NB4 (cell line): ENCODE data around the gene RANGAP1.

Experiments
- POLR2A ChIP-seq: IDR thresholded peaks from 2 replicates; pipeline ENCODE4 v1.6.1; 2011; ENCODE audit warnings: mild to moderate bottlenecking; ENCODE audit not compliant: insufficient read length; ENCODE audit errors: extremely low read depth
- TF ChIP-seq, protein P1 (sequence below): IDR thresholded peaks from one replicate; pipeline ENCODE4 v1.5.1; 2012; ENCODE audit warnings: low read depth, low read length

DNA sequence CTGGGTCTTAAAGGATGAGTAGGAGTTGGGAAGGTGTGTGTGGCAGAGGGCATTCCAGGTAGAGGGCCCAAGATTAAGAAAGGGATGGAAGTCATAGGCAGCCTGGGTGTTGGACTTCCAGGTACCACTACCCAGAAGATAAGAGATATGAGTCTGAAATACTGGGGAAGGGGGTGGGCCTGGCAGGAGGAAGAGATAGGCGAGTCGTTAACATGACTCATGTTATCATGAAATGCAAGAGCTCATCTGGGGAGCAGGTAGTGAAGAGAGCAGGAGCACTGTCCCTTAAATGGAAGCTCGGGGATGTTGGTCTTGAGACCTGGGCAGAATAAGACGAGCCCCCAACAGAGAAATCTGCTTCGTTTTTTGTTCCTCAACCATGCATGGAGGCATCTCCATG lies 25.5 kb upstream of the RANGAP1 start:
- TF ChIP-seq, protein P1, sequence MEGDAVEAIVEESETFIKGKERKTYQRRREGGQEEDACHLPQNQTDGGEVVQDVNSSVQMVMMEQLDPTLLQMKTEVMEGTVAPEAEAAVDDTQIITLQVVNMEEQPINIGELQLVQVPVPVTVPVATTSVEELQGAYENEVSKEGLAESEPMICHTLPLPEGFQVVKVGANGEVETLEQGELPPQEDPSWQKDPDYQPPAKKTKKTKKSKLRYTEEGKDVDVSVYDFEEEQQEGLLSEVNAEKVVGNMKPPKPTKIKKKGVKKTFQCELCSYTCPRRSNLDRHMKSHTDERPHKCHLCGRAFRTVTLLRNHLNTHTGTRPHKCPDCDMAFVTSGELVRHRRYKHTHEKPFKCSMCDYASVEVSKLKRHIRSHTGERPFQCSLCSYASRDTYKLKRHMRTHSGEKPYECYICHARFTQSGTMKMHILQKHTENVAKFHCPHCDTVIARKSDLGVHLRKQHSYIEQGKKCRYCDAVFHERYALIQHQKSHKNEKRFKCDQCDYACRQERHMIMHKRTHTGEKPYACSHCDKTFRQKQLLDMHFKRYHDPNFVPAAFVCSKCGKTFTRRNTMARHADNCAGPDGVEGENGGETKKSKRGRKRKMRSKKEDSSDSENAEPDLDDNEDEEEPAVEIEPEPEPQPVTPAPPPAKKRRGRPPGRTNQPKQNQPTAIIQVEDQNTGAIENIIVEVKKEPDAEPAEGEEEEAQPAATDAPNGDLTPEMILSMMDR: no peak
- no peak for TF ChIP-seq POLR2A
